ENCODE measurements around the gene SEPTIN8.
"Not testable (repeated sequence)": the region's sequence is repeated elsewhere in the genome, so short reads cannot be mapped to it uniquely, and the experiment has no call there.

The SEPTIN8 gene

GRCh38 chr5:132812123-132812765 lies 35.2 kb upstream of the SEPTIN8 start:
- DNase-seq: peak; percentile 29

- DNase-seq: no peak
Observed at GRCh38 chr5:132810605-132811004, 33.6 kb upstream of the SEPTIN8 start.

GRCh38 chr5:132808866-132809265 lies 31.8 kb upstream of the SEPTIN8 start:
- no peak for DNase-seq

- no peak for DNase-seq
Observed at GRCh38 chr5:132808448-132808847, 31.4 kb upstream of the SEPTIN8 start.

GRCh38 chr5:132807163-132807838 lies 30.3 kb upstream of the SEPTIN8 start:
- no peak for DNase-seq

GRCh38 chr5:132806804-132807162 lies 29.7 kb upstream of the SEPTIN8 start:
- DNase-seq: not testable (repeated sequence)

- not testable (repeated sequence) for DNase-seq
Observed at GRCh38 chr5:132805872-132806271, 28.8 kb upstream of the SEPTIN8 start.

GRCh38 chr5:132804219-132804618 lies 27.2 kb upstream of the SEPTIN8 start:
- DNase-seq: not testable (repeated sequence)

GRCh38 chr5:132802685-132803066 lies 25.6 kb upstream of the SEPTIN8 start:
- not testable (repeated sequence) for DNase-seq

GRCh38 chr5:132802044-132802684 lies 25.1 kb upstream of the SEPTIN8 start:
- no peak for DNase-seq

GRCh38 chr5:132800545-132800944 lies 23.5 kb upstream of the SEPTIN8 start:
- no peak for DNase-seq

- DNase-seq: no peak
Observed at GRCh38 chr5:132799392-132799791, 22.4 kb upstream of the SEPTIN8 start.

GRCh38 chr5:132797651-132798050 lies 20.6 kb upstream of the SEPTIN8 start:
- DNase-seq: no peak

- no peak for DNase-seq
Observed at GRCh38 chr5:132791026-132791425, 14.0 kb upstream of the SEPTIN8 start.

GRCh38 chr5:132790201-132790865 lies 13.3 kb upstream of the SEPTIN8 start:
- no peak for DNase-seq

- DNase-seq: no peak
Observed at GRCh38 chr5:132788990-132789886, 12.2 kb upstream of the SEPTIN8 start.

GRCh38 chr5:132788508-132788907 lies 11.5 kb upstream of the SEPTIN8 start:
- DNase-seq: no peak

- no peak for DNase-seq
Observed at GRCh38 chr5:132787076-132787475, 10.0 kb upstream of the SEPTIN8 start.

GRCh38 chr5:132785864-132786263 lies 8.8 kb upstream of the SEPTIN8 start:
- DNase-seq: no peak

- DNase-seq: no peak
Observed at GRCh38 chr5:132785365-132785764, 8.3 kb upstream of the SEPTIN8 start.

- DNase-seq: no peak
Observed at GRCh38 chr5:132782101-132782500, 5.1 kb upstream of the SEPTIN8 start.

- no peak for DNase-seq
Observed at GRCh38 chr5:132781029-132781428, 4.0 kb upstream of the SEPTIN8 start.

- no peak for DNase-seq
Observed at GRCh38 chr5:132780577-132780976, 3.5 kb upstream of the SEPTIN8 start.
